EL (cell line): ENCODE data around the gene CLDN4.
"Not testable (repeated sequence)": the region's sequence is repeated elsewhere in the genome, so short reads cannot be mapped to it uniquely, and the experiment has no call there.

Experiments used
- DNase-seq: peaks from one replicate; pipeline ENCODE4 v3.0.0-alpha.2; 2016

The CLDN4 gene

GRCh38 chr7:73844131-73844547 is 13.3 kb downstream of the CLDN4 start:
- DNase-seq, result no peak

DNA sequence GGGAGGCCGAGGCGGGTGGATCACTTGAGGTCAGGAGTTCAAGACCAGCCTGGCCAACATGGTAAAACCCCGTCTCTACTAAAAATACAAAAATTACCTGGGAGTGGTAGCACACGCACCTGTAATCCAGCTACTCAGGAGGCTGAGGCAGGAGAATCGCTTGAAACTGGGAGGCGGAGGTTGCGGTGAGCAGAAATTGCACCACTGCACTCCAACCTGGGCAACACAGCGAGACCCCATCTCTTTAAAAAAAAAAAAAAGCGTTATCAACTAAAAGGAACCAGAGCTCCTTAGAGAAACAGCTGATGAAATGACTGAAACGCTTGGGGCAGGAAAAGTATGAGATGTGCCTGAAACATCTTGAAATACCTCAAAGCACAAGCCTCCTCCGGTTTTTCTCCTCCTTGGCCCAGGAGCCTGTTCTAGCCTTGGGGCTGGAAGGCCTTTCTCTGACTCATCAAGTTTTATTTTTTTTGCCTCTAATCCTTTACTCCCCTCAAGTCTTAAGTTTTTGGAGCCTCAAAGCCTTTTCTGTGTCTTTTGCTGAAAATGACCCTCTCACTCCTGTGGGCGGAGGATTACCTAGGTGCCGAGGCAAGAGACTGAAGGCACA is 14.2 kb downstream of the CLDN4 start:
- peak; percentile 82 for DNase-seq

DNA sequence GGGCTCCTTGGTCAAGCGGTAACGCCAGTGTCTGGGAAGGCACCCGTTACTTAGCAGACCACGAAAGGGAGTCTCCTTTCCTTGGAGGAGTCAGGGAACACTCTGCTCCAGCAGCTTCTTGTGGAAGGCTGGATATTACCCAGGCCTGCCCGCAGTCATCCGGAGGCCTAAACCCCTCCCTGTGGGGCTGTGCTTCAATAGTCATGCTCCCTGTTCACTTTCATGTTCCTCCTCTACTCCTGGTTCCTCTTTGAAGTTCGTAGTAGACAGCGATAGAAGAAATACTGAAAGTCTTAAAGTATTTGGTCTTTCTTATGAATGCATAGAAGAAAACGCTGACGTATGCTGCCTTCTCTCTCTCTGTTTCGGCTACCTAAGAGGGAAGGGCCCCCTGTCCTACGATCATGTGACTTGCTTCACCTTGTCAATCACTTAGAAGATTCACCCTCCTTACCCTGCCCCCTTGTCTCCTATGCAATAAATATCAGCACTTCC is 15.0 kb downstream of the CLDN4 start:
- not testable (repeated sequence) for DNase-seq

- no peak for DNase-seq
These were observed 17.3 kb downstream of the CLDN4 start for GRCh38 chr7:73847941-73848723.

DNA sequence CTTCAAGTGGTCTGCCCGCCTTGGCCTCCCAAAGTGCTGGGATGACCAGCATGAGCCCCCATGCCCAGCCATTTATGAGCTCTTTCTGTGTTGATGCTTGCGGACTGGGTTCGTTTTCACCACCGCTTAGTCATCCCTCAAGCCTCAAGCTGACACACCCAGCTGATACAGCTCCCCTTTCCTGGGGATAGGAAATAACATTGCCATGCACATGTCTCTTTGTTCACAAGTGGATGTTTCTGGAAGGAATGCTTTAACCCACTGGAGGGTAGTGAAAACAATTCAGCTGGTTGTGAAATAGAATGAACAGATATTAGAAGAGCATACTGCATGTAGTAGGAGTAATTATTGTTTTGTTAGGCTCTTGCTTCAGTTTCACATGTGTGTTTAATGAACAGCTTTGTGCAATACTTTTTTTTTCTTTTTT is 20.0 kb downstream of the CLDN4 start:
- DNase-seq, result peak; percentile 97

DNA sequence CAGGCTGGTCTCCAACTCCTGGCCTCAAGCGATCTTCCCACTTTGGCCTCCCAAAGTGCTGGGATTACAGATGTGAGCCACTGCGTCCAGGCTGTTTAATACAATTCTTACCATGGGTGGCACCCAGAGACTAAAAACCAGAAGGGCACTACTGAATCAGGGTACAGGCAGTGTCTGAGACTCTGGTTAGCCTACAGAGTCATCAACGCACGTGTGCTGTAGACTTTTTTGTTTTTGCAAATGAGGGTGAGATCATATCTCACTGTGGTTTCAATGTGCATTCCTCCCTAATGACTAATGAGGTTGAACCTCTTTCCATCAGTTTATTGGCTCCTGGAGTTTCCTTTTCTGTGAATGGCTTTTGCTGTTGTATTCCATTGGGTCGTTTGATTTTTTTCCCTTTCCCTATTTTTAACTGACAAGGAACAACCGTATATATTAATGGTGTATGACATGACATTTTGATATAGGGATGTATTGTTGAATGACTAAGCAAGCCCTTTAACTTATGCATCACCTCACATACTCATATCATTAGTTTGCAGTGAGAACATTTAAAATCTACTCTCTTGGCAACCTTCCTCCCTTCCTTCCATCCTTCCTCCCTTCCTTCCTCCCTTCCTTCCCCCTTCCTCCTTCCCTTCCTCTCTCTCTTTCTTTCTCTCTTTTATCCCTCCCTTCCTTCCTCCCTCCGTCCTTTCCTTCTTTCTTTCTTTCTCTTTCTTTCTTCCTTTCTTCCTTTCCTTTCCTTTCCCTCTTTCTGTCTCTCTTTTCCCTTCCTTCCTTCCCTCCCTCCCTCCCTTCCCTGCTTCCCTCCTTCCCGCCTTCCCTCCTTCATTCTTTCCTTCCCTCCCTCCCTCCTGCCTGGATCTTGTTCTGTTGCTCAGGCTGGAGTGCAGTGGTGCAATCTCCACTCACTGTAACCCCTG is 20.9 kb downstream of the CLDN4 start:
- DNase-seq, result peak; percentile 98

GRCh38 chr7:73852500-73852899 is 21.7 kb downstream of the CLDN4 start:
- no peak for DNase-seq

- DNase-seq, result no peak
These were observed 26.1 kb downstream of the CLDN4 start for GRCh38 chr7:73856941-73857340.

GRCh38 chr7:73858807-73859206 is 28.0 kb downstream of the CLDN4 start:
- no peak for DNase-seq

GRCh38 chr7:73860859-73861258 is 30.1 kb downstream of the CLDN4 start, which contains the start of gene TMEM270:
Gene TMEM270, plus strand, starts transcription at chr7:73861159. Its CDS starts 36 bp downstream, at chr7:73861195.
- no peak for DNase-seq

- DNase-seq, result no peak
These were observed 30.5 kb downstream of the CLDN4 start for GRCh38 chr7:73861305-73861704.

GRCh38 chr7:73864981-73865711 is 34.4 kb downstream of the CLDN4 start:
- DNase-seq, result no peak

- peak; percentile 66 for DNase-seq
These were observed 35.1 kb downstream of the CLDN4 start for GRCh38 chr7:73865738-73866445.

- DNase-seq, result no peak
These were observed 35.6 kb downstream of the CLDN4 start for GRCh38 chr7:73866446-73866767.

- DNase-seq, result no peak
These were observed 38.4 kb downstream of the CLDN4 start for GRCh38 chr7:73869011-73869798.

DNA sequence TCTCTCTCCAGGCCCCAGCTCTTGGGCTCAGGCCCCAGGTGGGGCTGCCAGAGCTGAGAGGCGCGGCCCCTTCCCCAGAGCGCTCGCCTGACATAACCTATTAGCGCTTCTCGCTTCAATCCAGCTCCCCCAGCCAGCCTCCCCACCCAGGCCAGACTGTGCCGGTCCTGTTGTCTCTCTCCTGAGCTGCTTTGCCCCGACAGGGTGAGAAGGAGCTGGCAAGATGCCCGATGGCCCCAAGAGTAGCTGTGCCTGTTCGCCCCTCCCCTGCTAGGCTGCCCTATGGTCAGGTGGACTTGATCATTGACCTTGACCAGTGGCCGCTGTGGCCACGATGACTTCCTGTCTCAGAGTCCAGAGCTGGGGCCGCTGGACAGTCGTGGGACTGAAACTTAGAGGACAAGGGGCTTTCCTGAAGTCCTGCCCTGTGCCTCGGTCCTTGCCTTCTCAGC is 39.3 kb downstream of the CLDN4 start:
- no peak for DNase-seq

DNA sequence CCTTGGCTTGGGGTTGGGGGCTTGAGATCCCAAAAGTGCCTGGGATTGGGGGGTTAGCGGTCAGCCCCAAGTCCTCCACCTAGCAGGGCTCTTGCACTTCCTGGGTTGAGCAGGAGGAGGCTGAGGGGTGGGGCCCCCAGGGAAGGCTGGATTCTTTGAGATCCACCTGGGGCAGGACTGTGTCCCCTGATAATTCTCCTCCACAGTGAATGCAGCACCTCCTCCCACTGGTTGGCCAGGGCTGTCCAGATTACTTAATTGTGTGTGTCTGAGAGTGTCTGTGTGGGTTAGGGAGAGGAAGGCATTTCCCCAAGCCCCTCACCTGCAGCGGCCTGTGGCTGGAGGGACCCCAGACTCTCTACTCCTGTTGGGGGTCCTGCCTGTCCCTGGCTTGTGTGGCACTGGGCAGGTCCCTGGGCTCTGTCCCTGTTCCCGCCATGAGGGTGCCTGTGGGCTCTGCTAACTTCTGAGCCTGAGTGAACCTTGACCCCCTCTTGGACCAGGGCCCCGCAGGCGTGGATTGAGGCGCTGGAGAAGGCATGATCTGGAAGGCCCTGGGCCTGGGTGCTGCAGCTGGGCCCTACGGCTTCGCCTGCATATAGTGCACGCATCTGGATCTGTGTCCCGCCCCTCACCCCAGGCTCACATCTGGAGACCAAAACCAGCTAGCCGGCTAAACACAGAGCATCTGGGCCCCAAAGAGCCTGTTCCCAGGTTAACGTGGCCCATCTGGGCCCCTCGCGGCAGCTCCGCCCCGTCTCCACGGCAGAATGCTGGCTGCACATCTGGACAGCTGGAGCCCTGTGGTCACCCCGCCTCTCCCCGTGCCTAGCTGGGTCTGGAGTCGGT is 40.6 kb downstream of the CLDN4 start:
- DNase-seq, result no peak

DNA sequence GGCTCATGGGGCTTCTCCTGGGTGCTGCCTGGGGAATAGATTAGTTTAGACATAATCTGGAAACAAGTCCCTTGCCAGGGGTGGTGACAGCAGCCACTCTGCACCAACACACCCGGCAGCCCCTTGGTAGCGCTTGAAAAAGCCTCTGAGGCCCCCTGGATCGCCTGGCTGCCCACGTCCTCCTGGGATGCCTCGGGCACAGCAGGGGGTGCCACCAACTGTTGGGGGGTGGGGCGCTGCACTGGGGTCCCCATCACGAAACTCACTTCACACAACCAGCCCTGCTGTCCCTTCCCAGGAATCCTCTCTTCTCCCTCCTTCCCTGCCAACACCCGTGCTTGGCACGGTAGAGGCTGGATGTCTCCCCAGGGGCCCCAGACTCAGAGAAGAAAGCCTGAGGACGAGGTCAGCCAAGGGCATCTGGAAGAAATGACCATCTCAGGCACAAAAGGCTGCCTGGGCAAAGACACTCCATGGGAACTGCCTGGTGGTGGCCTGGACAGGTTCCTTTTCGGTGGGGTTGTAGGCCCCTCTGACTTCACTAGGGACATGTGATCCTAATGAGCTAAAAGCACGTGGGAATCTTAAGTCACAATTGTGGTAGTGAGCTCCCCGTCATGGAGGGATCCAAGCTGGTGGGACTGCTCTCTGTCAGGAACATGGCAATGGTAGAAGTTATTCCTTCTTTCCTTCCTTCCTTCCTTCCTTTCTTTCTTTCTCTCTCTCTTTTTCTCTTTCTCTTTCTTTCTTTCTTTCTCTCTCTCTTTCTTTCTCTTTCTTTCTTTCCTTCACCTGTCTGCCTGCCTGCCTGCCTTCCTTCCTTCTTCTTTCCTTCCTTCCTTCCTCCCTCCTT is 41.5 kb downstream of the CLDN4 start:
- no peak for DNase-seq

DNA sequence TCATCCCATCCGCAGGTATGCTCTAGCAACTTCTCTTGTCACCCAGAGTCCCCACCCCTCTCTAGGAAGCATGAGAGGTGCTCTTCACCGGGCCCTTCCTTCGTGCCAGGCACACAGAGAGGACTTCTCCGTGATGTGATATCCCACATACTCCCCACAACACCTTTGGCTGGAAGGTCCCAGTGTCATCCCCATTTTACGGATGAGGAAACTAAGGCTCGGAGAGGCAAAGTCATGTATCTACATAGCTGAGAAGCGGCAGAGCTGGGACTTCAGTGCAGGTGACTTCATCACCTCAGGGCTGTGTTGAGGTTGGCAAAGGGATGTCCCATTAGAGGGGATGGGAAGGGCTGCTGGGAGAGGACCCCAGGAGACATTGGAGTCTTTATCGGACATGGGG is 45.6 kb downstream of the CLDN4 start:
- no peak for DNase-seq
